ENCODE results near the gene ADSS1. TPM values are rescaled to one million over a fixed set of nuclear protein-coding genes. Genes with fewer than 3 reads are reported as not detected.

The ADSS1 gene
- total RNA-seq, 1 experiment from 2014 or later = 0.52 TPM

DNA sequence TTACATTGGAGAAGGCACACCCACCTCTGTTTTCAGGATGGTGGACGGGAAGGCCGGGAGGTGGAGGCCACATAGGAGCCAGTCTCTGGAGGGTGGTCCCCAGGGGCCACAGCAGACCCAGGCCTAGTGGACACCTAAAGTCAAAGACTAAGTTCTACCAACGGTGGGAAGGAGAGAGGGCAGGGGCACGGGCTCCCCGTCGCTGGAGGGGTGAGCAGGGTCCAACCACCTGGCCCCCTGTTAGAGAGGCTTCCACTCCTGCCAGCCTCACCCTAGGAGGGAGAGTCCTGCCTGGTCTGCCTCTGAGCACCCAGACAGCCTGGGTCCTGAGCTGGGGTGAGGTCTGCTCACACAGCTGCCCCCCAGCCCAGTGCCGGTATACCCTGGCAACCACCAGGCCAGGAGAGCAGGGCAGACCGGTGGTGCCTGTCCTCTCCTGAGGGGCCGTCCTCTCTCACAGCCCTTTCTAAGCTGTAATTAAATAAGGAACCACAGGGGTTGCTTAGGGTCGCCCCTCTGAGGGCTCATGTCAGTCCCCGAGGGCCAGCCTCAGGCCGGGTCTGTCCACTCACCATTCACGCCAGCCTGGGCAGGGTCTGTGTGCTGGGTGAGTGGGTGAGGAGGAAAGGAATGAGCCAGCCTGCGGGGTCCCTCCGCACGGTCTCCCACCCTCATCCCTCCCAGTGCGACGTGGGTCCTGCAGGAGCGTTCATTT, 32.3 kb upstream of the ADSS1 start:
- no peaks in the 10 kb centered on the region for H3K27me3 ChIP-seq (replicated peaks; ENCODE audit: insufficient read depth, low read depth, low read length, poor library complexity)
- BruUV-seq (replicated peaks) = no TSS peak
- CTCF ChIA-PET = interaction anchor here (0.6 kb wide), 1 partner anchor 77 kb away, joined by 3 read pairs; no protein-coding TSS in a partner anchor
- POLR2A ChIA-PET (ENCODE audit: low non-redundant PET) = no interaction called here
- no peak for TF ChIP-seq EZH2 (IDR thresholded peaks at IDR 0.05; ENCODE audit: borderline replicate concordance, low read depth, low read length, poor library complexity, severe bottlenecking)
- TF ChIP-seq, protein P1, sequence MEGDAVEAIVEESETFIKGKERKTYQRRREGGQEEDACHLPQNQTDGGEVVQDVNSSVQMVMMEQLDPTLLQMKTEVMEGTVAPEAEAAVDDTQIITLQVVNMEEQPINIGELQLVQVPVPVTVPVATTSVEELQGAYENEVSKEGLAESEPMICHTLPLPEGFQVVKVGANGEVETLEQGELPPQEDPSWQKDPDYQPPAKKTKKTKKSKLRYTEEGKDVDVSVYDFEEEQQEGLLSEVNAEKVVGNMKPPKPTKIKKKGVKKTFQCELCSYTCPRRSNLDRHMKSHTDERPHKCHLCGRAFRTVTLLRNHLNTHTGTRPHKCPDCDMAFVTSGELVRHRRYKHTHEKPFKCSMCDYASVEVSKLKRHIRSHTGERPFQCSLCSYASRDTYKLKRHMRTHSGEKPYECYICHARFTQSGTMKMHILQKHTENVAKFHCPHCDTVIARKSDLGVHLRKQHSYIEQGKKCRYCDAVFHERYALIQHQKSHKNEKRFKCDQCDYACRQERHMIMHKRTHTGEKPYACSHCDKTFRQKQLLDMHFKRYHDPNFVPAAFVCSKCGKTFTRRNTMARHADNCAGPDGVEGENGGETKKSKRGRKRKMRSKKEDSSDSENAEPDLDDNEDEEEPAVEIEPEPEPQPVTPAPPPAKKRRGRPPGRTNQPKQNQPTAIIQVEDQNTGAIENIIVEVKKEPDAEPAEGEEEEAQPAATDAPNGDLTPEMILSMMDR (conservative IDR thresholded peaks at IDR 0.05; ENCODE audit: low read depth, low read length) = no peak
- no peak overlapping the region for H3K4me3 ChIP-seq (ENCODE audit: low read depth, low read length, poor library complexity, severe bottlenecking)
- peaks cover 34% of the 10 kb centered on the region for H3K4me1 ChIP-seq (ENCODE audit: insufficient read depth, low read length, poor library complexity, severe bottlenecking)
- no peak for DNase-seq (ENCODE audit: low spot score)
- intact Hi-C loops (cut with micrococcal nuclease; ENCODE audit: unreplicated experiment) = no loop called here
- peaks cover 9% of the 10 kb centered on the region for H3K36me3 ChIP-seq (ENCODE audit: insufficient read depth, low read length, poor library complexity, severe bottlenecking)
- no peak overlapping the region for H3K27ac ChIP-seq (ENCODE audit: low read depth, low read length, poor library complexity, severe bottlenecking)
- no peaks in the 10 kb centered on the region for H3K9me3 ChIP-seq (ENCODE audit: low read depth, low read length, poor library complexity, severe bottlenecking)

DNA sequence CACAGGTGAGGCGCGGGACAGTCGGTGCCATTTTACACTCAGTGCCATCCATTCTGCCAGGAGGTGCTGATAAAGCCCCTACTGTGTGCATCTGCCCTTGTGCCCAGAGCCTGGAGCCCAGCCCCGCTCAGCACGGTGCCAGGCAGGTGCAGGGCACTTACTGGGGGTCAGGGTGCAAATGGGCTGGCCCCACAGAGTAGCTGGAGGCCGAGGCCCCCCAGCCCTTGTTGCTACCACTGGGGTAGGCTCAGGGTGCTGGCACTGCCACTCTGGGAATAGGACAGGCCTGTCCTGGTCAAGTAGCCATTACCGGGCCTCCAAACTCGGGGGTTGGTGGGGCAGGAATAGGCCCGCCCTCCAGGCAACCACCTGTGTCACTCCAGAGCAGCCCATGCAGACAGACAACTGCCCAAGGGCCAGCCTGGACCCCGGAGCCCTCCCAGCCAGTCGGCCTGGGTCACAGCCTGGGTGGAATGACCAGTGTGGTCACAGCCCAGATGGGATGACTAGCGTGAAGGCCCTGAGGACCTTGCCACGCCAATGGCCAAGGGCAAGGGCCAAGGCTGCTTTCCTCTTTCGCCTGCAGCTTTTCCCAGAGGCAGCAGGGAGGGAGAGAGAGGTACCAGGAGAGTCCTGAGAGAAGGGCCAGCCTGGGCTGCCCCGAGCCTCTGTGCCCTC, 31.6 kb upstream of the ADSS1 start:
- no TSS peak for BruUV-seq (replicated peaks)
- Histone ChIP-seq H3K27me3 (replicated peaks; ENCODE audit: insufficient read depth, low read depth, low read length, poor library complexity) (no peaks in the 10 kb centered on the region), H3K4me1 (ENCODE audit: insufficient read depth, low read length, poor library complexity, severe bottlenecking) (peaks cover 41% of the 10 kb centered on the region), H3K4me3 (ENCODE audit: low read depth, low read length, poor library complexity, severe bottlenecking) (no peak overlapping the region), H3K9me3 (ENCODE audit: low read depth, low read length, poor library complexity, severe bottlenecking) (no peaks in the 10 kb centered on the region), H3K36me3 (ENCODE audit: insufficient read depth, low read length, poor library complexity, severe bottlenecking) (peaks cover 9% of the 10 kb centered on the region), H3K27ac (ENCODE audit: low read depth, low read length, poor library complexity, severe bottlenecking) (no peak overlapping the region)
- CTCF ChIA-PET = interaction anchor here (0.6 kb wide), 1 partner anchor 76 kb away, joined by 3 read pairs; no protein-coding TSS in a partner anchor
- TF ChIP-seq, protein P1 (conservative IDR thresholded peaks at IDR 0.05; ENCODE audit: low read depth, low read length) = no peak
- TF ChIP-seq EZH2 (IDR thresholded peaks at IDR 0.05; ENCODE audit: borderline replicate concordance, low read depth, low read length, poor library complexity, severe bottlenecking) = no peak
- intact Hi-C loops (cut with micrococcal nuclease; ENCODE audit: unreplicated experiment) = no loop called here
- no peak for DNase-seq (ENCODE audit: low spot score)
- POLR2A ChIA-PET (ENCODE audit: low non-redundant PET) = no interaction called here

DNA sequence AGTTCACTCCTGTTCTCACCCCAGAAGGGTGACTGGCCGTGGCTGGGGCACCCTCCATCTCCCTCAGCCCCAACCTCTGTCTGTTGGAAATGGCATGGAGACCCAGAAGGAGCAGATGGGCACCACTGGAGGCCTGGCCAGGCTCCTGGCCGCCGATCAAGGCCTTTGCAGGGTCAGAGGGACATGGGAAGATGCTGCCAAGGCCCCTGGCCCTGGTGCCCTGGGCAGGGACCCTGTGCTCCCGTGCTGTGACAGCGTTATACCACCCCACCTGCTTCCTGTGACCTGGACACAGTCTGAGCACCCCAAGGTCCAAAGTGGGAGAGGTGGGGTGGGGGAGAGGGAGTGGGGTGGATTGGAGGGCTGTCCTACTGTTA, 31.1 kb upstream of the ADSS1 start:
- intact Hi-C loops (cut with micrococcal nuclease; ENCODE audit: unreplicated experiment) = no loop called here
- BruUV-seq (replicated peaks) = no TSS peak
- Histone ChIP-seq H3K27ac (ENCODE audit: low read depth, low read length, poor library complexity, severe bottlenecking) (no peak overlapping the region), H3K4me1 (ENCODE audit: insufficient read depth, low read length, poor library complexity, severe bottlenecking) (peaks cover 41% of the 10 kb centered on the region), H3K36me3 (ENCODE audit: insufficient read depth, low read length, poor library complexity, severe bottlenecking) (peaks cover 9% of the 10 kb centered on the region), H3K4me3 (ENCODE audit: low read depth, low read length, poor library complexity, severe bottlenecking) (no peak overlapping the region), H3K9me3 (ENCODE audit: low read depth, low read length, poor library complexity, severe bottlenecking) (no peaks in the 10 kb centered on the region), H3K27me3 (replicated peaks; ENCODE audit: insufficient read depth, low read depth, low read length, poor library complexity) (no peaks in the 10 kb centered on the region)
- POLR2A ChIA-PET (ENCODE audit: low non-redundant PET) = interaction anchor here (0.6 kb wide), 1 partner anchor 59 kb away, joined by 4 read pairs; no protein-coding TSS in a partner anchor
- DNase-seq (ENCODE audit: low spot score) = no peak
- CTCF ChIA-PET = no interaction called here
- no peak for TF ChIP-seq EZH2 (IDR thresholded peaks at IDR 0.05; ENCODE audit: borderline replicate concordance, low read depth, low read length, poor library complexity, severe bottlenecking)
- TF ChIP-seq, protein P1 (conservative IDR thresholded peaks at IDR 0.05; ENCODE audit: low read depth, low read length) = no peak
